ENCODE data around the gene GALNTL6. TPM values are rescaled to one million over a fixed set of nuclear protein-coding genes. Genes with fewer than 3 reads are reported as not detected.

Gene GALNTL6
- total and polyA plus RNA-seq, 9 of the 15 experiments (the other 6 are each of a cell fraction or from before 2014, with no cell fraction given), result 0.18 to 0.50 (median 0.29) TPM

DNA sequence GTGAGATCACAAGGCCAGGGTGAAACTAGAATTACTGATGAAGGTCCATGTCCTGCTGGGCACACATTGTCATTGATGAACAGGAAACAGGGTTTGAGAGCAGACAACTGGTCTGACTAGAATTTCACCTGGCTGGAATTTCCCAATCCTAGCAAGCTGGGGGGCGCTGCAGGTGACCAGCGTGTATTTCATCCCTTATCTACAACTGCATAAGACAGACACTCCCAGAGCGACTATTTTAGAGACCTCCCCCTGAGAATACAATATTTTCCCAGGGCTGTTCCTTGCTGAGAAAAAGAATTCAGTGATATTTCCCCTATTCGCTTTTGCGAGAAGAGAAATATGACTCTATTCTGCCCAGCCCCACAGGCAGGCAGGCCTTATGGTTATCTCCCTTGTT lies 922.8 kb downstream of the GALNTL6 start:
- FAIRE-seq (no peak), DNase-seq (ENCODE audit: extremely low read depth in 1 of 4, low spot score in 3 of 4) (no peak), ATAC-seq (no peak)
- no peak overlapping the region for H3K4me2 ChIP-seq (ENCODE audit: insufficient read depth, low read length)
- H3K9me1 ChIP-seq (ENCODE audit: control insufficient read depth, insufficient read depth, low read length), result no peaks in the 10 kb centered on the region
- H2AFZ ChIP-seq (ENCODE audit: low read depth, low read length), result no peak overlapping the region
- H3K79me2 ChIP-seq (ENCODE audit: control insufficient read depth, insufficient read depth, low read length), result no peaks in the 10 kb centered on the region
- H3K9me3 ChIP-seq (replicated peaks; ENCODE audit: control insufficient read depth, insufficient read depth, low read depth, low read length), result peaks cover 1% of the 10 kb centered on the region; the same call in 1 of the 2 replicates
- intact Hi-C loops (cut with micrococcal nuclease), result no loop called here
- H3K36me3 ChIP-seq (ENCODE audit: control insufficient read depth, insufficient read depth, low read length), result no peaks in the 10 kb centered on the region
- H3K4me3 ChIP-seq, result no peak overlapping the region
- H3K27ac ChIP-seq (ENCODE audit: extremely low read depth, low read depth, low read length), result no peak overlapping the region
- BruUV-seq (replicated peaks), result no TSS peak
- no peak overlapping the region for H3K9ac ChIP-seq (ENCODE audit: insufficient read depth in 1 of 2, low read depth in 2 of 2, low read length in 2 of 2)
- WGBS (ENCODE audit: insufficient coverage, low coverage, missing lambda C conversion rate), result 0% methylated on average over 5 of the region's 5 CpGs
- no peaks in the 10 kb centered on the region for H3K27me3 ChIP-seq (ENCODE audit: control insufficient read depth in 2 of 2, insufficient read depth in 2 of 2, low read length in 2 of 2)
- no peak for TF ChIP-seq ZNF764 (CRISPR knock-in tag; IDR thresholded peaks at IDR 0.05; ENCODE audit: low read depth)
- TF ChIP-seq PTBP1 (IDR thresholded peaks at IDR 0.05; ENCODE audit: low read depth, low read length), result no peak
- no peak for TF ChIP-seq CREBBP (IDR thresholded peaks at IDR 0.05; ENCODE audit: low read depth, low read length)
- TF ChIP-seq SP2 (IDR thresholded peaks at IDR 0.05; ENCODE audit: extremely low read depth, low read depth, low read length, poor library complexity, severe bottlenecking), result no peak
- in situ Hi-C loops (cut with MboI), result no loop called here
- ChIA-PET CTCF (ENCODE audit: low intra/inter-chr PET ratio) (no interaction called here), POLR2A (no interaction called here)
- H4K20me1 ChIP-seq (replicated peaks; ENCODE audit: control insufficient read depth, insufficient read depth, low read length), result no peaks in the 10 kb centered on the region
- H3K4me1 ChIP-seq (replicated peaks in 1 of 2; ENCODE audit: control insufficient read depth in 2 of 2, insufficient read depth in 2 of 2, low read length in 2 of 2), result no peaks in the 10 kb centered on the region

- intact Hi-C loops (cut with micrococcal nuclease) (no loop called here), in situ Hi-C loops (cut with MboI) (no loop called here)
- H3K4me1 ChIP-seq (replicated peaks in 1 of 2; ENCODE audit: control insufficient read depth in 2 of 2, insufficient read depth in 2 of 2, low read length in 2 of 2), result no peaks in the 10 kb centered on the region
- H2AFZ ChIP-seq (ENCODE audit: low read depth, low read length), result no peak overlapping the region
- no peak overlapping the region for H3K4me2 ChIP-seq (ENCODE audit: insufficient read depth, low read length)
- no peak for TF ChIP-seq CREM (IDR thresholded peaks at IDR 0.05; ENCODE audit: low read depth)
- no peak for TF ChIP-seq DNMT1 (IDR thresholded peaks at IDR 0.05)
- TF ChIP-seq FUS (optimal IDR thresholded peaks at IDR 0.05; ENCODE audit: low read depth, low read length), result no peak
- no peak for TF ChIP-seq GABPB2 (CRISPR knock-in tag; conservative IDR thresholded peaks at IDR 0.05)
- TF ChIP-seq KAT8 (IDR thresholded peaks at IDR 0.05; ENCODE audit: low read depth), result no peak
- TF ChIP-seq WHSC1 (IDR thresholded peaks at IDR 0.05; ENCODE audit: low read length), result no peak
- TF ChIP-seq TRIM28 (IDR thresholded peaks at IDR 0.05), result no peak
- TF ChIP-seq ZNF165 (CRISPR knock-in tag; IDR thresholded peaks at IDR 0.05; ENCODE audit: borderline replicate concordance), result no peak
- H3K36me3 ChIP-seq (ENCODE audit: control insufficient read depth, insufficient read depth, low read length), result no peaks in the 10 kb centered on the region
- no peaks in the 10 kb centered on the region for H3K9me1 ChIP-seq (ENCODE audit: control insufficient read depth, insufficient read depth, low read length)
- H3K4me3 ChIP-seq, result no peak overlapping the region
- no peak for ATAC-seq
- H3K9ac ChIP-seq (ENCODE audit: insufficient read depth in 1 of 2, low read depth in 2 of 2, low read length in 2 of 2), result no peak overlapping the region
- no peak for DNase-seq (ENCODE audit: extremely low read depth in 1 of 4, low spot score in 3 of 4)
- BruUV-seq (replicated peaks), result no TSS peak
- no peaks in the 10 kb centered on the region for H3K79me2 ChIP-seq (ENCODE audit: control insufficient read depth, insufficient read depth, low read length)
- no peak for FAIRE-seq
- 0 out of 2 replicates have a peak, but pooled peaks cover 1% of the 10 kb centered on the region for H3K9me3 ChIP-seq (replicated peaks; ENCODE audit: control insufficient read depth, insufficient read depth, low read depth, low read length)
- ChIA-PET POLR2A (no interaction called here), CTCF (ENCODE audit: low intra/inter-chr PET ratio) (no interaction called here)
- H4K20me1 ChIP-seq (replicated peaks; ENCODE audit: control insufficient read depth, insufficient read depth, low read length), result no peaks in the 10 kb centered on the region
- H3K27me3 ChIP-seq (ENCODE audit: control insufficient read depth in 2 of 2, insufficient read depth in 2 of 2, low read length in 2 of 2), result no peaks in the 10 kb centered on the region
- WGBS (ENCODE audit: insufficient coverage, low coverage, missing lambda C conversion rate), result 0% methylated on average over 1 of the region's 1 CpG
- no peak overlapping the region for H3K27ac ChIP-seq (ENCODE audit: extremely low read depth, low read depth, low read length)
Observed at GRCh38 chr4:172740434-172740833, 927.2 kb downstream of the GALNTL6 start.

All from K562 (cell line).